GM12892 (cell line): Measurements from ENCODE around the gene SH3RF3.

ENCODE experiments used
- POLR2A ChIP-seq: IDR thresholded peaks from 2 replicates; pipeline ENCODE4 v1.6.1; 2011; ENCODE audit warnings: low read depth, low read length, control low read depth
- POLR2AphosphoS5 ChIP-seq: IDR thresholded peaks from 2 replicates; pipeline ENCODE4 v1.6.1; 2011; ENCODE audit warnings: low read depth, low read length, control low read depth

GRCh38 chr2:109382226-109382895 lies 253.4 kb downstream of the SH3RF3 start:
- TF ChIP-seq POLR2A (no peak), POLR2AphosphoS5 (no peak)
